HG03575 (cell line): ENCODE data around the gene SDSL.

ENCODE experiments used
- ATAC-seq: cut with Tn5 transposase; IDR thresholded peaks from one replicate; pipeline ENCODE4 v1.9.1; 2021; ENCODE audit not compliant: unreplicated experiment, insufficient number of reproducible peaks, low FRiP score; ENCODE audit errors: extremely low read depth

The SDSL gene

DNA sequence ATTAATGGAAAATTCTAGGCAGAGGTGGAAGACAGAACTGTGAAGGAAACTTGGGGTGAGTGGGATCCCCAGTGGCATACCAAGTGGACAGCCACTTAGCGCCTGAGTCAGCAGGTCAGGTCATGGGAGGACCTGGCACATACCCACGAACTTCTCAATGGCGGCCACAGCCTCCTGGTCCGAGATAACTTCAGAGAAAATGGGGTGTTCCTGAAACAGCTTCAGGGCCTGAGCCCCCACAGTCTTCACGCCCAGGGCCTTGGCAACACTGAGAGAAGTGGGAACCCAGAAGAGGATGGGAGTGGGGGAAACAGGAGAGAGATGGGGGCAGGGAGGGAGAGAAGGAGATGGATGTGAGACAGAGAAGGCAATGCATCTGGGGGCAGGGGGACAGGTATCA is 28.4 kb upstream of the SDSL start:
- ATAC-seq = no peak

GRCh38 chr12:113395119-113395518 is 27.1 kb upstream of the SDSL start:
- no peak for ATAC-seq

DNA sequence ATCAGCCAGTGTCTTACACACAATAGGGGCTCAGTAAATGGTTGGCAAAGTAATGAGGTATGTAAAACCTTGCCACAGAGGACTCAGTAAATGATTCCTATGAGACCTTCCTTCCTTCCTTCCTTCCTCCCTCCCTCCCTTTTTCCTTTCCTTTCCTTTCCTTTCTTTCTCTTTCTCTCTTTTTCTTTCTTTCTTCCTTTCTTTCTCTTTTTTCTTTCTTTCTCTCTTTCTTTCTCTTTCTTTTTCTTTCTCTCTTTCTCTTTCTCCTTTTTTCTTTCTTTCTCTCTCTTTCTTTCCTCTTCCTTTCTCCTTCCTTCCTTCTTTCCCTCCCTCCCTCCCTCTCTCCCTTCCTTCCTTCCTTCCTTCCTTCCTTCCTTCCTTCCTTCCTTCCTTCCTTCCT is 26.0 kb upstream of the SDSL start:
- ATAC-seq = no peak

- ATAC-seq = no peak
These were observed 25.2 kb upstream of the SDSL start for GRCh38 chr12:113396828-113397496.

DNA sequence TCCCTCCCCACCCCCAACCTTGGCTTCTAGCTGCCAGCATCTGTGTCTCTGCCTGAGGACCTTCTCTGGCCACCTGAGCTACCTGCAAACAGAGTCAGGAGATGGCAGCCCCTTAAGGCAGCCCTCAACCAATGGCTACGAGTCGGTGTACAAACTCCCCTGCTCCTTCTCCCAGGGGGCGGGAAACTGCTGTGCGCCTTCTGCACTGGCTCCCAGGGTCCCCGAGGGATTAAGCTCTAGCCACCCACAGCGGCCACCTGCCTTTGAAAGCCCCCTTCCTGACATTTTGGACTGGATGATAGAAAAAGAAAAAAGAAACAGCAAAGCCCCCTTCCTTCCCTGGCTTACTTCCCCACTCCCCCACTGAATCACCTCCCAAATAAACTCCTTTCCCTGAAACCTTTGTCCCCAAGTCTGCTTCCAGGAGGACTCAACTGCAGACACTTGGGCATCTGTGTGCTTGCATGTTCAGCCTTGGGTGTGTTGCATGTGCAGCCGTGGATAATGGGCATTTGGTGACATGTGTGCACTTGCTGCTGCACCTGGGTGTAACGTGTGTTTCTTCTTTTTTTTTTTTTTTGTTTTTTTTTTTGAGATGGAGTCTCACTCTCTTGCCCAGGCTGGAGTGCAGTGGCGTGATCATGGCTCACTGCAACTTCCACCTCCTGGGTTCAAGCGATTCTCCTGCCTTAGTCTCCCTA is 24.5 kb upstream of the SDSL start:
- ATAC-seq = no peak

DNA sequence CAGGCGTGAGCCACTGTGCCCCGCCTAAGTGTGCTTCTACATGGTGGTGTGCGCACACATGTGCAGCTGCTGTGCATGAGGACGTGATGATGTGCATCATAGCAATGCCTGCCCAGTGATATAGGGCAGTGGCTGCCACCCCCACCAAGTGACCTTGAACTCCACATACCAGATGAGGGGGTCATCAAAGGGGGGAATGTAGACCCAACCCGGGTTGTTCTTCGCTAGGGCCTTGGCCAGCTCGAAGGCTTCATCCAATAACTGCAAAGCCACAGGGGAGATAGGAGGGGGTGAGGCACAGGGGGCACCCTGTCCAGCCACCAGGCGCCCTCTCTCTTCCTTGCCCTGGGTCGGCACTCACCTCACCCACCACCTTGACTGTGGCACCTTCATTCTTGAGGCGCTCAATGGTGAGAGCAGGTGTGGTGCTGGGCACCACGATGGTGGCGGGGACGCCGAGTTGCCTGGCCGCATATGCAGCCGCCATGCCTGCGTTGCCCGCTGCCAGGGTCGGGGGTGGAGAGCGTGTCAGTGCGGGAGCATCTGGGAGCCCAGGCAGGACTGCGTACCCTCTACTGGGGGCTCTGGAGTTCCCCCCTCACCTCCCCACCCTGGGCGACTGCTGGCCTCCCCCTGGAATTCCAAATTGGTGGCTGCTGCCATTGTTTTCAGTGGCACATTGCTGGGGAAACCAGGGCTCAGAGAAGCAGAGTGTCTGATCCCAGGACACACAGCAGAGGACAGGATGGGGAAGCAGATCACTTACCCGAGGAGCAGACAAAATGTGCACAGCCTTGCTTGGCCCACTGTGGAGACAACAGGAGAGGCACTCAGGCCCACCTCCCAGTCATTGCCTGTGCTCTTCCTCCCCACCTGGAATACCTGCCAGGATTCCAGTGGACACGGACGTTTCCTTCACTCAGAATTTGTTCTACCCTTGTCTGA is 23.6 kb upstream of the SDSL start:
- ATAC-seq = no peak

DNA sequence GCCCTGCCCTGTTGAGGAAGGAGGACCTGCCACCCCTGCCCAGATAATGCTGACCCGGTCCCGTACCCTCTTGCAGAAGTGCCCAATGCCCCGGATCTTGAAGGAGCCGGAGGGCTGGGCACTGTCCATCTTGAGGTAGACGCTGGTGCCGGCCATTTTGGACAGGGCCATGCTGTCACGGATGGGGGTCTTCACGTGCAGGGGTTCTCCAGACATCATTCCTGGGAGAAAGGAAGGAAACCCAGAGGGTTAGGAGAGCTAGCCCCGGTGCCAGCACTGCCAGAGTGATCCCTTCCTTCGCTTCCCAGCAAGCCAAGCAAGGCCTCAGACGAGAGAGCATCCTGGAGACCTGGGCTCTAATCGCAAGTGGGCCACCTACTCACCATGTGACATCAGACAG is 22.7 kb upstream of the SDSL start:
- no peak for ATAC-seq

GRCh38 chr12:113400362-113400761 is 21.8 kb upstream of the SDSL start:
- ATAC-seq = no peak

DNA sequence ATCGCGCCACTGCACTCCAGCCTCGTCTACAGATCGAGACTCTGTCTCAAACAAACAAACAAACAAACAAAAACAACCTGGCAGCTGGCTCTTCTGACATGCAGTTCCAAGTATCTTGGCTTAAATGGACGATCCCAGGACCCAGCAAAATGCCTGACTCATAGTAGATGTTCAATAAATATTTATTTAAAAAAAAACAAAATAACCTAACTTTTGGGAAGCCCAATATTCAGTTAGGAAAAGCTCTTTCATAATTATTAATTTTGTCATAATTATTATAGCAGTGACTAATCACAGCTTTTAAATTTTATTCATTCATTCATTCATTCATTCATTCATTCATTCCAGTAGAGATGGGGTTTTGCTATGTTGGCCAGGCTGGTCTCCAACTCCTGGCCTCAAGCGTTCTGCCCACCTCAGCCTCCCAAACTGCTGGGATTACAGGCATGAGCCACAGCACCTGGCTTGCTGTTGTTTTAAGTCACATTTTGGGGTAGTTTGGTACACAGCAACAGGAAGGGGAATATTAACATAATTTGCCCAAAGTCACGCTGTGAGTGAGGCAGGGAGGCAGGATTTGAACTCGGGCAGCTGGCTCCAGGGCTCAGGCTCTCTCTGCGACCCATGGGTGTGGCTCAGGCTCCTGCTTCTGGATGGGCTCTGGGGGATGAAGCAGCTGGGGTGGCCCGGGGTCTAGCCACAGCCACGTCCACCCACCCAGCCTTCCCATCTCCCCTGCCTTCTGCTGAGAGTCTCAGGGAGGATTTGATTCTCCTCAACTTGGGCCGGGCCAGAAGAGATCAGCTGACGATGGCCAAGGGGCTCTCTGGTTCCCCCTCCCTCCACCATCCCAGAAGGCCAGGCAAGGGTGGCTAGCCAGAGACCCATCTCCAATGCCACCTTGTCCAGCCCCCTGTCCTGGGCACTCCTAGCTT is 20.8 kb upstream of the SDSL start:
- no peak for ATAC-seq

- ATAC-seq = no peak
These were observed 19.5 kb upstream of the SDSL start for GRCh38 chr12:113402586-113403260.

DNA sequence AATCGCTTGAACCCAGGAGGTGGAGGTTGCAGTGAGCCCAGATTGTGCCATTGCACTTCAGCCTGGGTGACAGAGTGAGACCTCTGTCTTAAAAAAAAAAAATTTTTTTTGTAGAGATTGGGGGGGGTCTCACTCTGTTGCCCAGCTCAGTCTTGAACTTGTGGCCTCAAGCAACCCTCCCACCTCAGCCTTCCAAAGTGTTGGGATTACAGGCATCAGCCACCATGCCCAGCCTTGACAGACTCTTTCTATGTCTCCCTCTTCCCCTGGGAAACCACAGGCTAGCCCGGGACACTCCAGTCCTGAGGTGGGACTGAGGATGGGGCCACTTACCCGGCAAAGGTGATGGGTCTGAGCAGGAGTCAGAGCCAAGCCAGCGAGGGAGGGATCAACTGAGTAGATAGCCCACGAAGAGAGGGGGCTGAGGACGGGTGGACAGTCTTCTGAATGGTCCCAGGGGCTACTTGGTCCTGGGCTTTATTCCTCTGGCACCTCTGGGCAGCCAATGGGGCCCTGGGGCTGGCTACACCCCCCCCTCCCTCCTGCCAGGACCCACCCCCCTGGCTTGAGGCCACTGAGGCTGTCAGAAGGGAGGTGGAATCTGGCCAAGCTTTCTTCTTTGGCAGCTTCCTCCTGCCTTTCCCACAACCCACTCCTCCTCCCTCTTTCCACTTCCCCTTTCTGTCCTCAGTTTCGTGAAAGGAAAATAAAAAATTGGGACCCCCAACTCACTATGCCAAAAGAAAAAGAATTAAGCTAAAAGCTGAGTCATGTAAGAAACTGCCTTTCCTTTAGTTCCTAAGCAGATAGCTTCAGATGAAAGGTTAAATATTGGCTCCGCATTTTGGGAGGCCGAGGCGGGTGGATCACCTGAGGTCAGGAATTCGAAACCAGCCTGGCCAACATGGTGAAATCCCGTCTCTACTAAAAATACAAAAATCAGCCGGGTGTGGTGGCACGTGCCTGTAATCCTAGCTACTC is 18.5 kb upstream of the SDSL start, which contains the start of gene SDS:
SDS (minus strand) TSS at position 453 of the 981 bp plus-strand sequence. CDS start 4,179 bp downstream, outside the sequence.
- ATAC-seq = no peak

DNA sequence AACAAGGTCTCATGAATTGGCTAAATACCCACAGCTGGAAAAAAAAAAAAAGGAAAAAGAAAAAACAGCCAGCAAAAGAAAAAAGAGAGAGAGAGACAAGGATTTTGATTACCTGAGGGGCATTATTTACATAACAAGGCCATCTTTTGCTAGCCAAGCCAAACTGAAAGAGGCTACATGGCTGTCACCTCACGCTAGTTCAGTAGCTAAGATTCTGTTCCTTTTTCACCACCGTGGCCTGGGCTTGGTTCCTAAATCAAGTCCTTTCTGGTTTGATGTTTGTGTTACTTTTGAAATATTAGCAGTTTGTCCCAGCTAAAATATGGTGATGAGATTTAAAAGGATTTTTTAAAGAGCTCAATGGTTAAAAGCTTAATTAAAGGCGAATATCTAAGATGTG is 16.5 kb upstream of the SDSL start:
- ATAC-seq = no peak

DNA sequence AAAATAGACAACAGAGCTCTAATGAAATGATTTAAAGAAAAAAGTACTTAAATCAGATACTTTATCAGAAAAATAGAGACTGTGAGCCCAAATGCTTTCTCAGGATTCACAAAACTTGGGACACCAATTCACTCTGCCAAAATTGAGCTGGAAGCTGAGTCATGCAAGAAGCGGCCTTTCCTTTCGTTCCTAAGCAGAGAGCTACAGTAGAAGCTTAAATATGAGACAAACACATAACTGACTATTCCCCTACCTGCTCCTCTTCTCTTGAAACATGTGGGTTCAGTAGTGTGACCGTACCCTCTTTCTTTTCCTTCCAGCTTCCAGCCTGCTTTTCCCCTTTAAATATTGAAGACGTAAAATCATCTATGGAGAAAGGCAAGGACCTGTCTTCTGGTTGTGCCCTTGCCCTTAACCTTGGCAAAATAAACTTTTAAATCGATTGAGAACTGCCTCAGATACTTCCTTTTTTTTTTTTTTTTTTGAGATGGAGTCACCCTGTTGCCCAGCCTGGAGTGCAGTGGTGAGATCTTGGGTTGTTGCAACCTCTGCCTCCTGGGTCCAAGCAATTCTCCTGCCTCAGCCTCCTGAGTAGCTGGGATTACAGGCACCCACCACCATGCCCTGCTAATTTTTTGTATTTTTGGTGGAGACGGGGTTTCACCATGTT is 14.1 kb upstream of the SDSL start:
- no peak for ATAC-seq

- ATAC-seq = no peak
These were observed 13.4 kb upstream of the SDSL start for GRCh38 chr12:113408756-113409298.

- no peak for ATAC-seq
These were observed 12.6 kb upstream of the SDSL start for GRCh38 chr12:113409462-113410124.

DNA sequence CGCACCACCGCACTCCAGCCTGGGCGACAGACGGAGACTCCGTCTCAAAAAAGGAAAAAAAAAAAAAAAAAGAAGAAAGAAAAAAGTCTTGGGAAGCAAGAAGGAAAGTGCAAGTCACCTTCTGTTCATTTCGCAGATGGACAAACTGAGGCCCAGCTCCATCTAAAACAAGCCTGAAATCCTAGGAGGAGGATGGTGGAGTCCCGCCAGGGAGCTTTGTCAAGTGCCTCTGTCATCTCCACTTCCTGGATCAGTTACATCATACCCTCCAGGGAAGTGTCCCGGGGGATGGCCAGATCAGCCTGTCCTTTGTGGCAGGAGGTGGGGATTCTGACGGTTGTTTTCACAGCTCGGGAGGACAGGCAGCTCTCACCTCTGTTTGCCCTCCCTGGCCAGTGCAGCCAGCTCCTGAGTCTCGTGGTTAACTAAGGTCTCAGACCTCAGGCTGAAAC is 8.7 kb upstream of the SDSL start:
- ATAC-seq = no peak
